ENCODE measurements around the gene LTBP2. TPM values are rescaled to one million over a fixed set of nuclear protein-coding genes. Genes with fewer than 3 reads are reported as not detected.

LTBP2 gene
- polyA plus RNA-seq, 2 of the 4 experiments (the other 2 are of a cell fraction) = 4.9 to 14.4 TPM

- H3K4me3 ChIP-seq = no peak overlapping the region
- 95% methylated on average over 15 of the region's 15 CpGs for WGBS (ENCODE audit: missing lambda C conversion rate)
- TF ChIP-seq HMGXB4 (CRISPR knock-in tag; IDR thresholded peaks at IDR 0.05; ENCODE audit: borderline replicate concordance) = no peak
- no peak for TF ChIP-seq EP300 (IDR thresholded peaks at IDR 0.05)
- TF ChIP-seq HOXA7 (CRISPR knock-in tag; IDR thresholded peaks at IDR 0.05) = no peak
- TF ChIP-seq GATA3 (IDR thresholded peaks at IDR 0.05; ENCODE audit: borderline replicate concordance) = no peak
- TF ChIP-seq KDM5A (IDR thresholded peaks at IDR 0.05) = no peak
- no peak for TF ChIP-seq CBX8 (IDR thresholded peaks at IDR 0.05)
- no peak for TF ChIP-seq FOXS1 (CRISPR knock-in tag; IDR thresholded peaks at IDR 0.05)
- TF ChIP-seq JUNB (IDR thresholded peaks at IDR 0.05) = no peak
- no peak for TF ChIP-seq NR3C1 (IDR thresholded peaks at IDR 0.05)
- TF ChIP-seq ESRRA (IDR thresholded peaks at IDR 0.05; ENCODE audit: borderline replicate concordance, low read length) = no peak
- no peak for TF ChIP-seq POLR2A (IDR thresholded peaks at IDR 0.05; ENCODE audit: low read length)
- no peak for TF ChIP-seq ATOH8 (CRISPR knock-in tag; IDR thresholded peaks at IDR 0.05; ENCODE audit: low read depth)
- no peak for TF ChIP-seq MAZ (IDR thresholded peaks at IDR 0.05; ENCODE audit: borderline replicate concordance, low read depth, low read length)
- no peak for TF ChIP-seq ZC3H11A (IDR thresholded peaks at IDR 0.05)
- TF ChIP-seq HEYL (CRISPR knock-in tag; IDR thresholded peaks at IDR 0.05) = no peak
- TF ChIP-seq RARB (CRISPR knock-in tag; IDR thresholded peaks at IDR 0.05) = no peak
- no peak for TF ChIP-seq NFE2L2 (conservative IDR thresholded peaks at IDR 0.05; ENCODE audit: low read length)
- TF ChIP-seq USF2 (IDR thresholded peaks at IDR 0.05) = no peak
- TF ChIP-seq REST (IDR thresholded peaks at IDR 0.05) = no peak
- no peaks in the 10 kb centered on the region for H3K9me3 ChIP-seq
- ChIA-PET POLR2A (no interaction called here), CTCF (interaction anchor here (1.7 to 28.1 kb wide), 6 partner anchors 8 to 43 kb away, joined by 3 to 228 read pairs (median 8); partner anchors contain the start of gene LTBP2)
- no peak overlapping the region for H3K4me2 ChIP-seq
- no peak for DNase-seq (ENCODE audit: low read depth in 1 of 2, low spot score in 1 of 2)
- H3K27ac ChIP-seq = peak overlapping the region in 1 of 2 experiments; percentile 76; a peak in 3 of 6 replicates
- no peak for FAIRE-seq
- H3K4me1 ChIP-seq = peaks cover 59% of the 10 kb centered on the region
- no peak for ATAC-seq
These were observed 41.5 kb upstream of the LTBP2 start for GRCh38 chr14:74653386-74654138.

GRCh38 chr14:74652541-74652940 is 40.5 kb upstream of the LTBP2 start:
- ATAC-seq (no peak), FAIRE-seq (no peak), DNase-seq (ENCODE audit: low read depth in 1 of 2, low spot score in 1 of 2) (no peak)
- peaks cover 63% of the 10 kb centered on the region for H3K4me1 ChIP-seq
- CTCF ChIA-PET = interaction anchor here (1.1 to 28.1 kb wide), 6 partner anchors 9 to 42 kb away, joined by 4 to 228 read pairs (median 8); partner anchors contain the start of gene LTBP2
- peak overlapping the region in 1 of 2 experiments; percentile 76; a peak in 3 of 6 replicates for H3K27ac ChIP-seq
- H3K9me3 ChIP-seq = no peaks in the 10 kb centered on the region
- POLR2A ChIA-PET = interaction anchor here (0.7 kb wide), 1 partner anchor 21 kb away, joined by 3 read pairs; no protein-coding TSS in a partner anchor
- TF ChIP-seq POLR2A (IDR thresholded peaks at IDR 0.05; ENCODE audit: low read length) (no peak), CEBPB (IDR thresholded peaks at IDR 0.05) (peak; percentile 35 to 74; a peak in 3 of 4 replicates), EP300 (IDR thresholded peaks at IDR 0.05) (no peak)
- no peak overlapping the region for H3K4me3 ChIP-seq
- WGBS (ENCODE audit: missing lambda C conversion rate) = 68% methylated on average over 2 of the region's 4 CpGs
- H3K4me2 ChIP-seq = no peak overlapping the region
